Lower leg skin (tissue), 3 donors: ENCODE data around the gene GARIN1A.

Source experiments
- CTCF ChIP-seq, 3 donors: fragments of 450-650 bp; IDR thresholded peaks; one replicate each; pipeline ENCODE4 v1.5.1; 2016; ENCODE audit warnings: antibody characterized with exemption in 3 of 3, mild to moderate bottlenecking in 3 of 3, moderate library complexity in 2 of 3
- POLR2A ChIP-seq, 2 donors: fragments of 450-650 bp; IDR thresholded peaks; one replicate each; pipeline ENCODE4 v1.6.1; 2016 to 2017; ENCODE audit warnings: antibody characterized with exemption in 2 of 2, mild to moderate bottlenecking in 1 of 2, moderate library complexity in 1 of 2

DNA sequence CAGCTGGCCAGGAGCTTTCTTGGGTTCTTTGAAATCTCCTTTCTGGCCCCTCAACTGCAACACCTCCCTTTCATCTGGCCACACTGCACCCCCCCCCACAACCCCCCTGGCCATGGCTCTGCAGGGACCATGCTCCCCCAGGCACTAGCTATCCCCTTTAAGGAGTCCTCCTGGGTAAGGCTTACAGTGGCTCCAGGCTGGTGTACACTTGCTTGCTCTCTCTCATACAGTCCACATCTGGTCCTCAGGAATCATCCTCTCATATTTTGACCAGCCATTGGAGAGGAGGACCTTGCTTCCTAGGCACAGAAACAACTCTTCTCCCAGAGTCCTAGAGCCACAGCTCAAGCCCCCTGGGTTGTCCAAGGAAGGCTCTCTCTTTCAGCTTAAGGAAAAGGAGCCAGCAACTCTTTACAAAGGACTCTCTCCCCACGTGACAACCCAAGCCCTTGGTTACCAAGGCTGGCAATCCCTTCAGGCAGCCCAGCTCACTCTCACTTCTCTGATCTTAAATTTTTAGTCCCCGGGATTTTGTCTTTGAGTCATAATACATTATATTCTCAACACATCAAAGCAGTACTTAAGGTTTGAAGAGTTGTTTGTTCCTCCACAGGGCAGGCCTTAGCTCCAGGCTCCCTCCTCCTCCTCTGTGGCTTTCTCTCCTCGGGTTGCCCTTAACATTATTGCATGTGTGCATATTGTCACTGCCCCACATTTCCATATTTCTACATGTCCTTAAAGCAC is 9.9 kb downstream of the GARIN1A start:
- TF ChIP-seq CTCF (IDR thresholded peaks at IDR 0.05) (no peak), POLR2A (IDR thresholded peaks at IDR 0.05) (no peak)
